ENCODE results near the gene FUT3.
"Not testable (repeated sequence)": the region's sequence is repeated elsewhere in the genome, so short reads cannot be mapped to it uniquely, and the experiment has no call there.

FUT3 gene

GRCh38 chr19:5881543-5882299 is 30.5 kb upstream of the FUT3 start:
- DNase-seq: peak; percentile 32

- no peak for DNase-seq
Observed at GRCh38 chr19:5880604-5881078, 29.4 kb upstream of the FUT3 start.

- no peak for DNase-seq
Observed at GRCh38 chr19:5880196-5880595, 28.9 kb upstream of the FUT3 start.

- no peak for DNase-seq
Observed at GRCh38 chr19:5877882-5878281, 26.6 kb upstream of the FUT3 start.

GRCh38 chr19:5877427-5877826 is 26.2 kb upstream of the FUT3 start:
- DNase-seq: no peak

GRCh38 chr19:5874496-5874895 is 23.2 kb upstream of the FUT3 start:
- DNase-seq: not testable (repeated sequence)

GRCh38 chr19:5873617-5874199 is 22.5 kb upstream of the FUT3 start:
- no peak for DNase-seq

- no peak for DNase-seq
Observed at GRCh38 chr19:5870986-5871394, 19.7 kb upstream of the FUT3 start.

GRCh38 chr19:5867201-5868136 is 16.2 kb upstream of the FUT3 start:
- no peak for DNase-seq

GRCh38 chr19:5865772-5866171 is 14.5 kb upstream of the FUT3 start:
- no peak for DNase-seq

GRCh38 chr19:5864725-5865486 is 13.7 kb upstream of the FUT3 start:
- no peak for DNase-seq

GRCh38 chr19:5864013-5864720 is 12.9 kb upstream of the FUT3 start:
- no peak for DNase-seq

- DNase-seq: no peak
Observed at GRCh38 chr19:5863030-5863665, 11.9 kb upstream of the FUT3 start.

- DNase-seq: no peak
Observed at GRCh38 chr19:5857203-5858081, 6.2 kb upstream of the FUT3 start.

- not testable (repeated sequence) for DNase-seq
Observed at GRCh38 chr19:5855151-5855550, 3.9 kb upstream of the FUT3 start.

- DNase-seq: not testable (repeated sequence)
Observed at GRCh38 chr19:5854121-5854520, 2.9 kb upstream of the FUT3 start.

GRCh38 chr19:5850743-5851293 is 431 bp downstream of the FUT3 start:
- no peak for DNase-seq

GRCh38 chr19:5850189-5850588 is 1.1 kb downstream of the FUT3 start:
- DNase-seq: no peak

- not testable (repeated sequence) for DNase-seq
Observed at GRCh38 chr19:5848621-5849020, 2.6 kb downstream of the FUT3 start.

- not testable (repeated sequence) for DNase-seq
Observed at GRCh38 chr19:5847846-5848245, 3.4 kb downstream of the FUT3 start.
